ENCODE data around the gene ZMYND19.
"Not testable (repeated sequence)": the region's sequence is repeated elsewhere in the genome, so short reads cannot be mapped to it uniquely, and the experiment has no call there.

Gene ZMYND19

DNA sequence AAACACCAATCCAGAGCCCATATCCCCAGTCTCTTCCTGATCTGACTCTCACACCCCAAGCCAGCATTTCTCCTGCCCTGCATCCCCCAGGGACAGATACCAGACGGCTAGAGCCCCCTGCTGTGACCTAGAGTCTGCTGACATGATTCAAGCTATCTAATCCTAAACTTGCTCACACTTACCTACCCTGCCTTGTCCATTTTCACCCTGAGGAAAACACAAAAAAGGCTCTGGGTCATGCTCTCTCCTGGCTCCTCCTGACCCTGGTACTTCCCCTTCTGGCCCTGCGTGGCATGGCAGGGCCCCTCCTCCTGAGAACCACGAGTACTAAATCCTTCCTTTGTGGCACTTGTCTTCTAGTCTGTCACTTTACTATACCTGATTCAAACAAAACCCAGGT lies 12.3 kb upstream of the ZMYND19 start:
- Histone ChIP-seq H3K9me2 (replicated peaks; ENCODE audit: control insufficient read depth, low read length) (no peaks in the 10 kb centered on the region), H3K36me3 (ENCODE audit: control insufficient read depth, low read length) (no peaks in the 10 kb centered on the region), H3F3A (ENCODE audit: control insufficient read depth, insufficient read depth) (peaks cover 7% of the 10 kb centered on the region; the same call in 1 of the 2 replicates), H3K9me3 (ENCODE audit: control insufficient read depth, insufficient read depth, low read length) (no peaks in the 10 kb centered on the region), H3K4me1 (ENCODE audit: control insufficient read depth, low read length) (peaks cover 26% of the 10 kb centered on the region), H3K4me3 (ENCODE audit: low read length) (no peak overlapping the region), H3K79me2 (ENCODE audit: control insufficient read depth, low read length) (peaks cover 16% of the 10 kb centered on the region), H4K20me1 (ENCODE audit: control insufficient read depth, insufficient read depth, low read depth, low read length) (peaks cover 14% of the 10 kb centered on the region), H3K4me2 (ENCODE audit: low read length) (no peak overlapping the region), H3K27ac (ENCODE audit: low read depth, low read length) (no peak overlapping the region), H3K27me3 (ENCODE audit: control insufficient read depth, low read length) (peaks cover 3% of the 10 kb centered on the region; the same call in 1 of the 2 replicates)
- TF ChIP-seq EZH2phosphoT487 (IDR thresholded peaks at IDR 0.05; ENCODE audit: borderline replicate concordance, low read length) = no peak
- TF ChIP-seq, protein P1, sequence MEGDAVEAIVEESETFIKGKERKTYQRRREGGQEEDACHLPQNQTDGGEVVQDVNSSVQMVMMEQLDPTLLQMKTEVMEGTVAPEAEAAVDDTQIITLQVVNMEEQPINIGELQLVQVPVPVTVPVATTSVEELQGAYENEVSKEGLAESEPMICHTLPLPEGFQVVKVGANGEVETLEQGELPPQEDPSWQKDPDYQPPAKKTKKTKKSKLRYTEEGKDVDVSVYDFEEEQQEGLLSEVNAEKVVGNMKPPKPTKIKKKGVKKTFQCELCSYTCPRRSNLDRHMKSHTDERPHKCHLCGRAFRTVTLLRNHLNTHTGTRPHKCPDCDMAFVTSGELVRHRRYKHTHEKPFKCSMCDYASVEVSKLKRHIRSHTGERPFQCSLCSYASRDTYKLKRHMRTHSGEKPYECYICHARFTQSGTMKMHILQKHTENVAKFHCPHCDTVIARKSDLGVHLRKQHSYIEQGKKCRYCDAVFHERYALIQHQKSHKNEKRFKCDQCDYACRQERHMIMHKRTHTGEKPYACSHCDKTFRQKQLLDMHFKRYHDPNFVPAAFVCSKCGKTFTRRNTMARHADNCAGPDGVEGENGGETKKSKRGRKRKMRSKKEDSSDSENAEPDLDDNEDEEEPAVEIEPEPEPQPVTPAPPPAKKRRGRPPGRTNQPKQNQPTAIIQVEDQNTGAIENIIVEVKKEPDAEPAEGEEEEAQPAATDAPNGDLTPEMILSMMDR (IDR thresholded peaks at IDR 0.05; ENCODE audit: low read depth, low read length, poor library complexity, severe bottlenecking) = no peak

DNA sequence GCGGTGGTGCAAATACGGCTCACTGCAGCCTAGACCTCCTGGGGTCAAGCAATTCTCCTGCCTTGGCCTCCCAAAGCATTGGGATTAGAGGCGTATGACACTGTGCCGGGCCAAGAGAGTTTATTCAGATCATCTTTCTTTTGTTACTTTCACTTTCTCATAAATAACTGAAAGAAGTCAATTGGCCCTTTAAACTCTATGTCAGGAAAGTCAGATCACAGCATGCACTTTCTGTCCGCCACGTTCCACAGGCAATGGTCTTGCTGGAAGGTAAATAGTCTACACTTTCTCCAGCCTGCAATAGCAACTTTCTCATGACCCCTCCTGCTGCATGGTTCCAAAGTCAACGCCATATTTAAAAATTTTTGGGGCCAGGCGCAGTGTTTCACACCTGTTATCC lies 8.6 kb upstream of the ZMYND19 start:
- no peaks in the 10 kb centered on the region for H4K20me1 ChIP-seq (ENCODE audit: control insufficient read depth, insufficient read depth, low read depth, low read length)
- H3K4me3 ChIP-seq (ENCODE audit: low read length) = no peak overlapping the region
- no peak overlapping the region for H3K4me2 ChIP-seq (ENCODE audit: low read length)
- H3K79me2 ChIP-seq (ENCODE audit: control insufficient read depth, low read length) = no peaks in the 10 kb centered on the region
- peaks cover 7% of the 10 kb centered on the region; the same call in 1 of the 2 replicates for H3F3A ChIP-seq (ENCODE audit: control insufficient read depth, insufficient read depth)
- H3K9me3 ChIP-seq (ENCODE audit: control insufficient read depth, insufficient read depth, low read length) = no peaks in the 10 kb centered on the region
- TF ChIP-seq, protein P1 (IDR thresholded peaks at IDR 0.05; ENCODE audit: low read depth, low read length, poor library complexity, severe bottlenecking) = no peak
- no peak for TF ChIP-seq EZH2phosphoT487 (IDR thresholded peaks at IDR 0.05; ENCODE audit: borderline replicate concordance, low read length)
- H3K27ac ChIP-seq (ENCODE audit: low read depth, low read length) = no peak overlapping the region
- peaks cover under 1% of the 10 kb centered on the region; the same call in 1 of the 2 replicates for H3K27me3 ChIP-seq (ENCODE audit: control insufficient read depth, low read length)
- H3K4me1 ChIP-seq (ENCODE audit: control insufficient read depth, low read length) = peaks cover 6% of the 10 kb centered on the region
- no peaks in the 10 kb centered on the region for H3K36me3 ChIP-seq (ENCODE audit: control insufficient read depth, low read length)
- no peaks in the 10 kb centered on the region for H3K9me2 ChIP-seq (replicated peaks; ENCODE audit: control insufficient read depth, low read length)

DNA sequence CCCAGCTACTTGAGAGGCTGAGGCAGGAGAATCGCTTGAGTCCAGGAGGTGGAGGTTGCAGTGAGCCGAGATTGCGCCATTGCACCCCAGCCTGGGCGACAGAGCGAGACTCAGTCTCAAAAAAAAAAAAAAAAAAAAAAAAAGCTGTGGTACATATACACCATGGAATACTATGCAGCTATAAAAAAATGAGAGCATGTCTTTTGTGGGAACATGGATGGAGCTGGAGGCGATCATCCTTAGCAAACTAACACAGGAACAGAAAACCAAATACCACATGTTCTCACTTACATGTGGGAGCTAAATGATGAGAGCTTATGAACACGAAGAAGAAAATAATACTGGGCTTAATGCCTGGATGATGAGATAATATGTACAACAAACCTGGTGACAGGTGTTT lies 6.3 kb upstream of the ZMYND19 start:
- not testable (repeated sequence) for H3K36me3 ChIP-seq (ENCODE audit: control insufficient read depth, low read length); H3K4me1 ChIP-seq (ENCODE audit: control insufficient read depth, low read length); H3K27ac ChIP-seq (ENCODE audit: low read depth, low read length); H3K4me2 ChIP-seq (ENCODE audit: low read length); H3K4me3 ChIP-seq (ENCODE audit: low read length); H4K20me1 ChIP-seq (ENCODE audit: control insufficient read depth, insufficient read depth, low read depth, low read length); H3K9me3 ChIP-seq (ENCODE audit: control insufficient read depth, insufficient read depth, low read length); H3K27me3 ChIP-seq (ENCODE audit: control insufficient read depth, low read length); H3F3A ChIP-seq (ENCODE audit: control insufficient read depth, insufficient read depth); H3K9me2 ChIP-seq (replicated peaks; ENCODE audit: control insufficient read depth, low read length); H3K79me2 ChIP-seq (ENCODE audit: control insufficient read depth, low read length)

DNA sequence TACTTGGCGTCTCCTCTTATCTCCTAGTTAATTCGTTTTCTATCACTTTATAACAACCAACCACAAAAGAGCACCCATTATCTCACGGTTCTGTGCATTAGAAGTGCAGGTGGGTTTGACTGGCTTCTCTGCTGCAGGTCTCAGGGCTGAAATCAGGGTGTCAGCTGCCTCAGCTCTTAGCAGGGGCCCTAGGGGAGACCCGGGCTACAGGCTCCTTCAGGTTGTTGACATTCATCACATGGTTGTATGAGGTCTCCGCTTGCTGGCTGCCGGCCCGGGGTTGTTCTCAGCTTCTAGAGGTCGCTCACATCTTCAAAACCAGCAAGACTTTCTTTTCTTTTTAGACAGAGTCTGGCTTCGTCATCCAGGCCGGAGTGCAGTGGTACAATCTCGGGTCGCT lies 2.9 kb upstream of the ZMYND19 start:
- TF ChIP-seq, protein P1 (IDR thresholded peaks at IDR 0.05; ENCODE audit: low read depth, low read length, poor library complexity, severe bottlenecking) = no peak
- TF ChIP-seq EZH2phosphoT487 (IDR thresholded peaks at IDR 0.05; ENCODE audit: borderline replicate concordance, low read length) = no peak
- Histone ChIP-seq H3F3A (ENCODE audit: control insufficient read depth, insufficient read depth) (peaks cover 1% of the 10 kb centered on the region; the same call in 1 of the 2 replicates), H3K4me1 (ENCODE audit: control insufficient read depth, low read length) (peaks cover 21% of the 10 kb centered on the region), H3K27me3 (ENCODE audit: control insufficient read depth, low read length) (no peaks in the 10 kb centered on the region), H3K4me3 (ENCODE audit: low read length) (no peak overlapping the region), H3K4me2 (ENCODE audit: low read length) (no peak overlapping the region), H3K9me3 (ENCODE audit: control insufficient read depth, insufficient read depth, low read length) (no peaks in the 10 kb centered on the region), H3K9me2 (replicated peaks; ENCODE audit: control insufficient read depth, low read length) (no peaks in the 10 kb centered on the region), H3K36me3 (ENCODE audit: control insufficient read depth, low read length) (peaks cover 17% of the 10 kb centered on the region), H4K20me1 (ENCODE audit: control insufficient read depth, insufficient read depth, low read depth, low read length) (peaks cover 8% of the 10 kb centered on the region; the same call in 1 of the 2 replicates), H3K79me2 (ENCODE audit: control insufficient read depth, low read length) (peaks cover 23% of the 10 kb centered on the region), H3K27ac (ENCODE audit: low read depth, low read length) (no peak overlapping the region)
